Upper lobe of left lung (tissue), 4 donors: ENCODE results near the gene SPATA31D1.

Experiments
- EP300 ChIP-seq, 4 donors: sonication (generic); formaldehyde crosslinking; IDR thresholded peaks; one replicate each; pipeline ENCODE4 v1.5.1; 2017; ENCODE audit warnings: antibody characterized with exemption in 4 of 4, control low read depth in 2 of 4
- POLR2A ChIP-seq, 4 donors: fragments of 450-650 bp; IDR thresholded peaks; one replicate each; pipeline ENCODE4 v1.5.1; 2016 to 2017; ENCODE audit warnings: antibody characterized with exemption in 4 of 4, mild to moderate bottlenecking in 2 of 4
- TF ChIP-seq, protein P1 (sequence below), 6 experiments: fragments of 450-650 bp in 4 of 6; fragments of 200-600 bp in 2 of 6; sonication (generic) in 2 of 6; IDR thresholded peaks; one replicate each; pipeline ENCODE4 v1.5.1; 2016 to 2019; ENCODE audit warnings: antibody characterized with exemption in 6 of 6

DNA sequence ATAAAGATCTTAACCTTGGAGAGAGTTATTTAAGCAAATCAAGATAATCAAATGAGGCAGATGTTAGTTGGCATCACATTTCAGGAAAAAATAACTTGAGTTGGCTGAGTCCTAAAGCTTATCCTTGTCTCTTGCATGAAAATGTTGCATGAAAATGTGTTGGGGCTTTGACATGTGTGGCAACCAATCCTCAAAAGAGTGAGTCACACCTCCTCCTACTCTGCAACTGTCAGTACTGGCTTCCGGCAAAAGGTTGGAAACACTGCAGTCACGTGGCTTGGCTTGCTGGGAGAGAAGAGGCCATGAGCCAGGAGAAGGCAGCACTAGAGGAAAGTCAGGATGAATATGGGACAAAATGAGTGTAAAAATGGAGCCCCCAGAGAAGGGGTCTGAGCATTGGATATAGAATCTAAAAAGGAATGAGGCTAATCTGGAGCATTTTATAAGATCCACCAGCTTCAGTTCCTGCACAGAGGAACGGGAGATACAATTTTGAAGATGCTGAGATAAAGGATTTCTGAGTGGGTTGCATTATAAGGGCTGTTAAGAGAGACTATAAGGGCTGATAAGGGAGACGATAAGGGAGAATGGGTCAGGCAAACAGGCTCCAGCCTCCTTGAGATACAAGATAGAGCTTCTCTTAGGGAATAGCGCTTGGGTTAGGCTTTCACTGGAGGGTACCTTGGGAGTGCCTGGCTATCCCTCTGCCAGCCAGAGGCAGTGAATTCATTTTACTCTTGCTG lies 43.1 kb downstream of the SPATA31D1 start:
- TF ChIP-seq EP300 (IDR thresholded peaks at IDR 0.05), result no peak
- TF ChIP-seq, protein P1, sequence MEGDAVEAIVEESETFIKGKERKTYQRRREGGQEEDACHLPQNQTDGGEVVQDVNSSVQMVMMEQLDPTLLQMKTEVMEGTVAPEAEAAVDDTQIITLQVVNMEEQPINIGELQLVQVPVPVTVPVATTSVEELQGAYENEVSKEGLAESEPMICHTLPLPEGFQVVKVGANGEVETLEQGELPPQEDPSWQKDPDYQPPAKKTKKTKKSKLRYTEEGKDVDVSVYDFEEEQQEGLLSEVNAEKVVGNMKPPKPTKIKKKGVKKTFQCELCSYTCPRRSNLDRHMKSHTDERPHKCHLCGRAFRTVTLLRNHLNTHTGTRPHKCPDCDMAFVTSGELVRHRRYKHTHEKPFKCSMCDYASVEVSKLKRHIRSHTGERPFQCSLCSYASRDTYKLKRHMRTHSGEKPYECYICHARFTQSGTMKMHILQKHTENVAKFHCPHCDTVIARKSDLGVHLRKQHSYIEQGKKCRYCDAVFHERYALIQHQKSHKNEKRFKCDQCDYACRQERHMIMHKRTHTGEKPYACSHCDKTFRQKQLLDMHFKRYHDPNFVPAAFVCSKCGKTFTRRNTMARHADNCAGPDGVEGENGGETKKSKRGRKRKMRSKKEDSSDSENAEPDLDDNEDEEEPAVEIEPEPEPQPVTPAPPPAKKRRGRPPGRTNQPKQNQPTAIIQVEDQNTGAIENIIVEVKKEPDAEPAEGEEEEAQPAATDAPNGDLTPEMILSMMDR (IDR thresholded peaks at IDR 0.05), result no peak
- no peak for TF ChIP-seq POLR2A (IDR thresholded peaks at IDR 0.05)
